GM12873 (cell line): ENCODE data around the gene SAXO1.

Experiments used
- CTCF ChIP-seq: IDR thresholded peaks from 2 replicates; pipeline ENCODE4 v1.5.1; 2012; ENCODE audit warnings: low read depth, mild to moderate bottlenecking, moderate library complexity, low read length, control low read depth; ENCODE audit not compliant: insufficient read depth; ENCODE audit errors: missing control alignments

Gene SAXO1

DNA sequence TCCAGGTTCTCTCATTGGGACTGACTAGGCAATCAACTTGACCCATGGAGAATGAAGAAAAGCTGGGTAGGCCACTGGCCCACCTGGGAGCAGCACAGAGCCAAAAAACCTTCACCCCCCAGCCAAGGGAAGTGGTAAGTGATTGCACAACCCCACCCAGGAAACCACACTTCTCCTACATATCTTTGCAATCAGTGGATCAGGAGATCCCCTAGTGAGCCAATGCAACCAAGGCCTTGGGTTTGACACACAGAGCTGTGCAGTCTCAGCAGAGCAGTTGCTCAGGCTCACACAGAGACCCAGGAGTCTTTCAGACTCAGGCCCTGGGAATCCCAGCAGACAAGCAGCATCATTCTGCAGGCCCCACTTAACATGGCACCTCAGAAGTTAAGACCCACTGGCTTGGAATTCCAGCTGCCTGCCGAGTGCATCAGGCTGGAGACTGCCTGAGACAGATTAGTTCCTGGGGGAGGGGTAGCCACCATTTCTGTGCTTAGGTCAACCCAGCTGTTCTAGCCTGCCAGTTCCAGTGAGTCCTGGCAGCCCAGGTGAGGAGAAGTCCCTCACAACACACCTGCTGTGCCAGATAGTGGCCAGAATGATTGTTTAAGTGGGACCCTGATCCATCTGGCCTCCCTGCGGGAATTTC, 136.4 kb downstream of the SAXO1 start:
- TF ChIP-seq CTCF, result no peak

- no peak for TF ChIP-seq CTCF
Measured at GRCh38 chr9:18896004-18896403, 137.0 kb downstream of the SAXO1 start.

- no peak for TF ChIP-seq CTCF
Measured at GRCh38 chr9:18893491-18893890, 139.5 kb downstream of the SAXO1 start.

DNA sequence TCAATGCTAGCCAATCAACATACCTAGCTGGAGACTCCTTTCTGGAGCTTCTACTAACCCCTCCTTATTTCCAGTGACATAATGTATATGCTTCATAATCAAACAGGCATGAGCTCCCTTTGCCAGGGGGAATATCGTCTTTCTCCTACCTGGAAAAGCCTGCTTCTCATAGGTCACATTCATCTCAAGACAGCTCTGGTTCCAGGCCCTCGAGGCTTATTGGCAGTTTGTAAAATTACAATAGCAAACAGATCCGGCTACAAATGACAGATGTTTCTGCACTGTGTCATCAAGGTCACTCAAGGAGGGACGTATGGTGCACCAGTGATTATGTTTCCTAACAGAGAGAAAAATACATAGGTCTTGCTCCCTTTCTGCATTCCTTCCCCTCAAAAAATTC, 140.0 kb downstream of the SAXO1 start:
- no peak for TF ChIP-seq CTCF

- no peak for TF ChIP-seq CTCF
Measured at GRCh38 chr9:18891946-18892670, 140.9 kb downstream of the SAXO1 start.

- TF ChIP-seq CTCF, result no peak
Measured at GRCh38 chr9:18890372-18890771, 142.6 kb downstream of the SAXO1 start.

- TF ChIP-seq CTCF, result no peak
Measured at GRCh38 chr9:18889550-18889949, 143.5 kb downstream of the SAXO1 start.
